ENCODE measurements around the gene UNC80. TPM values are rescaled to one million over a fixed set of nuclear protein-coding genes. Genes with fewer than 3 reads are reported as not detected.

UNC80 gene
- total RNA-seq, 1 experiment from 2014 or later, result 0.03 TPM

- DNase-seq (ENCODE audit: low read depth), result no peak
- in situ Hi-C loops (cut with HindIII; ENCODE audit: low pct_unique_long_range_greater_than_20kb, low sequenced_read_pairs), result no loop called here
Observed at GRCh38 chr2:209993968-209994367, 222.3 kb downstream of the UNC80 start.

GRCh38 chr2:209998596-209998995 lies 227.0 kb downstream of the UNC80 start:
- DNase-seq (ENCODE audit: low read depth), result no peak
- in situ Hi-C loops (cut with HindIII; ENCODE audit: low pct_unique_long_range_greater_than_20kb, low sequenced_read_pairs), result no loop called here

GRCh38 chr2:210000464-210001324 lies 229.1 kb downstream of the UNC80 start:
- in situ Hi-C loops (cut with HindIII; ENCODE audit: low pct_unique_long_range_greater_than_20kb, low sequenced_read_pairs), result no loop called here
- no peak for DNase-seq (ENCODE audit: low read depth)

- DNase-seq (ENCODE audit: low read depth), result peak; percentile 91
- in situ Hi-C loops (cut with HindIII; ENCODE audit: low pct_unique_long_range_greater_than_20kb, low sequenced_read_pairs), result no loop called here
Observed at GRCh38 chr2:210002158-210003157, 230.8 kb downstream of the UNC80 start, which contains the start of gene RPE. RPE (plus strand) TSS chr2:210002638; CDS start chr2:210002662, 24 bp downstream.

GRCh38 chr2:210003359-210003758 lies 231.7 kb downstream of the UNC80 start:
- no peak for DNase-seq (ENCODE audit: low read depth)
- in situ Hi-C loops (cut with HindIII; ENCODE audit: low pct_unique_long_range_greater_than_20kb, low sequenced_read_pairs), result no loop called here

- in situ Hi-C loops (cut with HindIII; ENCODE audit: low pct_unique_long_range_greater_than_20kb, low sequenced_read_pairs), result no loop called here
- no peak for DNase-seq (ENCODE audit: low read depth)
Observed at GRCh38 chr2:210004881-210005280, 233.2 kb downstream of the UNC80 start.

- in situ Hi-C loops (cut with HindIII; ENCODE audit: low pct_unique_long_range_greater_than_20kb, low sequenced_read_pairs), result no loop called here
Observed at GRCh38 chr2:210007895-210008294, 236.3 kb downstream of the UNC80 start.

GRCh38 chr2:210009126-210009525 lies 237.5 kb downstream of the UNC80 start:
- DNase-seq (ENCODE audit: low read depth), result no peak
- in situ Hi-C loops (cut with HindIII; ENCODE audit: low pct_unique_long_range_greater_than_20kb, low sequenced_read_pairs), result no loop called here

More at GRCh38 chr2:210007895-210008294, 236.3 kb downstream of the UNC80 start:
- no peak for DNase-seq (ENCODE audit: low read depth)

GRCh38 chr2:210009896-210010295 lies 238.3 kb downstream of the UNC80 start:
- DNase-seq (ENCODE audit: low read depth), result no peak
- in situ Hi-C loops (cut with HindIII; ENCODE audit: low pct_unique_long_range_greater_than_20kb, low sequenced_read_pairs), result no loop called here

- DNase-seq (ENCODE audit: low read depth), result no peak
- in situ Hi-C loops (cut with HindIII; ENCODE audit: low pct_unique_long_range_greater_than_20kb, low sequenced_read_pairs), result no loop called here
Observed at GRCh38 chr2:210020138-210020537, 248.5 kb downstream of the UNC80 start.

- no peak for DNase-seq (ENCODE audit: low read depth)
- in situ Hi-C loops (cut with HindIII; ENCODE audit: low pct_unique_long_range_greater_than_20kb, low sequenced_read_pairs), result no loop called here
Observed at GRCh38 chr2:210022824-210023223, 251.2 kb downstream of the UNC80 start.

- DNase-seq (ENCODE audit: low read depth), result no peak
- in situ Hi-C loops (cut with HindIII; ENCODE audit: low pct_unique_long_range_greater_than_20kb, low sequenced_read_pairs), result no loop called here
Observed at GRCh38 chr2:210027608-210028007, 256.0 kb downstream of the UNC80 start.

GRCh38 chr2:210028178-210028577 lies 256.5 kb downstream of the UNC80 start:
- DNase-seq (ENCODE audit: low read depth), result peak; percentile 26
- in situ Hi-C loops (cut with HindIII; ENCODE audit: low pct_unique_long_range_greater_than_20kb, low sequenced_read_pairs), result no loop called here

- no peak for DNase-seq (ENCODE audit: low read depth)
- in situ Hi-C loops (cut with HindIII; ENCODE audit: low pct_unique_long_range_greater_than_20kb, low sequenced_read_pairs), result no loop called here
Observed at GRCh38 chr2:210034087-210034683, 262.6 kb downstream of the UNC80 start.

GRCh38 chr2:210035679-210036078 lies 264.0 kb downstream of the UNC80 start:
- no peak for DNase-seq (ENCODE audit: low read depth)

GRCh38 chr2:210038078-210038477 lies 266.4 kb downstream of the UNC80 start:
- in situ Hi-C loops (cut with HindIII; ENCODE audit: low pct_unique_long_range_greater_than_20kb, low sequenced_read_pairs), result no loop called here
- no peak for DNase-seq (ENCODE audit: low read depth)

More at GRCh38 chr2:210035679-210036078, 264.0 kb downstream of the UNC80 start:
- in situ Hi-C loops (cut with HindIII; ENCODE audit: low pct_unique_long_range_greater_than_20kb, low sequenced_read_pairs), result no loop called here

- no peak for DNase-seq (ENCODE audit: low read depth)
- in situ Hi-C loops (cut with HindIII; ENCODE audit: low pct_unique_long_range_greater_than_20kb, low sequenced_read_pairs), result no loop called here
Observed at GRCh38 chr2:210046851-210047500, 275.3 kb downstream of the UNC80 start.

Measured in Caki2 (cell line).